Astrocyte of the cerebellum (primary cell): ENCODE data around the gene CCL7.

ENCODE experiments used
- DNase-seq: peaks from one replicate; pipeline ENCODE4 v3.0.0-alpha.2; 2011; ENCODE audit warnings: low read depth
- H3K4me3 ChIP-seq: 2 replicates; pipeline ENCODE4 v1.5.1; 2011; ENCODE audit warnings: mild to moderate bottlenecking, low read depth, low read length, moderate library complexity
- CTCF ChIP-seq: IDR thresholded peaks from 2 replicates; pipeline ENCODE4 v1.5.1; 2012; ENCODE audit warnings: low read length, low read depth, moderate library complexity, mild to moderate bottlenecking; ENCODE audit errors: missing control alignments
- in situ Hi-C: cut with HindIII; loops from 2 replicates; pipeline ENCODE4 v1.10.0; 2017; ENCODE audit warnings: low sequenced_read_pairs

The CCL7 gene

DNA sequence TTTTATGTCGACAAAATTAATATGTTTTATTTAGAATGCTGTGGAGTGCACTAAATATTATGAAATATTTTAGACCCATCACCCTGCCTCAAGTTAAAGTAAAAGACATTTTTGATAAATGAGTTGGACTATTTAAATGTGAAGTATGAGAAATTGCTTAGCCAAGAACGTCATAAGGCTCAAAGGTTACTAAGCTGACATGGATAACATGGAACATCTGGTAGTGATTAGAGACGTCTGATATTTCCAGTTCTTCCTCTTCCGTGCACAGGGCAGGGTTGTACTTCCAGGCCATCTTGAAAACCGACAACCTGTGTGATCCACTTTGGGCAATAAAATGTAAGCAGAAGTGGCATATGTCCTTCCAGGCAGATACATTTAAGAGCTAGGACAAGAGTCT, 42.1 kb downstream of the CCL7 start:
- no peak for TF ChIP-seq CTCF
- in situ Hi-C loops: loop anchor here (25.0 kb wide), 1 partner anchor 225 kb away; no protein-coding TSS in a partner anchor
- H3K4me3 ChIP-seq: no peak overlapping the region
- DNase-seq: no peak

DNA sequence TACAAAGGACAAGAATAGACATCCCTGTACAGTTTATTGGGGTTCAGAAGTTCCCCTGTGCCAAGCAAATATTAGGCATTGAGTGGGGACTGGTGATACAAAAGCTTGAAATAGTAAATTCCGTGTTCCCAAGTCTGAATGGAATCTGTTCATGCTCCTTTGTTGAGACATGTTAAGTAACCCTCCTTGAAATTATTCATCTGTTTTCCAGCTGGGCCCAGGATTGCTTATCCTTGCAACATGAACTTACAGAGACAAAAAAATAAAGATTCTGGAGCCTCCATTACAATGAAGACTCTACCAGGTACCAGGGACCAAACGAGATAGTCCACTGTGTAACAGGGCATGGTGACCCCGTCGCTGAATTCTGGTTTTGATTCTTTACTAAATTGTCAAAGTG, 43.1 kb downstream of the CCL7 start:
- no peak for DNase-seq
- no peak overlapping the region for H3K4me3 ChIP-seq
- in situ Hi-C loops: loop anchor here (25.0 kb wide), 1 partner anchor 224 kb away; no protein-coding TSS in a partner anchor
- no peak for TF ChIP-seq CTCF

- no peak for TF ChIP-seq CTCF
- no peak for DNase-seq
- in situ Hi-C loops: loop anchor here (25.0 kb wide), 1 partner anchor 223 kb away; no protein-coding TSS in a partner anchor
- H3K4me3 ChIP-seq: no peak overlapping the region
These were observed 44.3 kb downstream of the CCL7 start for GRCh38 chr17:34314279-34314678.

DNA sequence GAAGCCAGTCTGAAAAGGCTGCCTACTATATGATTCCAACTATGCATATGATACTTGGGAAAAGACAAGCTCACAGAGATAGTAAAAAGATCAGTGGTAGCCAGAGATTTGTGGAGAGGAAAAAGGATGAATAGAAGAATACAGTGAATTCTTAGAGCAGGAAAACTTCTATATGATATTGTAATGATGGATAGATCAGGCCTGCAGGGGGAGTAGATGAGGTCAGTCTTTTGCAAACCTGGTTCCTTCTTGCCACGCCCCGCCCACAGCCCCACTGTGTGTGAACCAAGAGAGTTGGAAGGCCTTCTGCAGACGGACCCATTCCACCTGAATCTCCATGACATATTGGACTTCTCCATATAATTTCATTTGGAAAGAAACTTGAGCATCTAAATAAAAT, 48.5 kb downstream of the CCL7 start:
- no peak for TF ChIP-seq CTCF
- DNase-seq: no peak
- in situ Hi-C loops: loop anchor here (25.0 kb wide), 1 partner anchor 219 kb away; no protein-coding TSS in a partner anchor
- no peak overlapping the region for H3K4me3 ChIP-seq

DNA sequence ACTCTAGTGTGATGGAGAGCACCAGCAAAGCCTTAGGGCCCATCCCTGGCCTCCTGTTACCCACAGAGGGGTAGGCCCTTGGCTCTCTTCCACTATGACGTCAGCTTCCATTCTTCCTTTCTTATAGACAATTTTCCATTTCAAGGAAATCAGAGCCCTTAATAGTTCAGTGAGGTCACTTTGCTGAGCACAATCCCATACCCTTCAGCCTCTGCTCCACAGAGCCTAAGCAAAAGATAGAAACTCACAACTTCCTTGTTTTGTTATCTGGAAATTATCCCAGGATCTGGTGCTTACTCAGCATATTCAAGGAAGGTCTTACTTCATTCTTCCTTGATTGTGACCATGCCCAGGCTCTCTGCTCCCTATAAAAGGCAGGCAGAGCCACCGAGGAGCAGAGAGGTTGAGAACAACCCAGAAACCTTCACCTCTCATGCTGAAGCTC, 49.0 kb downstream of the CCL7 start, which contains the start of gene CCL8:
CCL8 (plus strand) TSS at position 397 of the 445 bp plus-strand sequence. CDS start 67 bp downstream, outside the sequence.
- no peak for DNase-seq
- in situ Hi-C loops: loop anchor here (25.0 kb wide), 1 partner anchor 218 kb away; no protein-coding TSS in a partner anchor
- no peak for TF ChIP-seq CTCF
- H3K4me3 ChIP-seq: no peak within 1 kb of the TSS
